NT2/D1 (cell line): ENCODE measurements around the gene ZDHHC21.

Experiments used
- YY1 ChIP-seq: IDR thresholded peaks from 2 replicates; pipeline ENCODE4 v1.6.1; 2011; ENCODE audit not compliant: insufficient read length, insufficient read depth
- ZNF274 ChIP-seq: IDR thresholded peaks from 2 replicates; pipeline ENCODE4 v1.6.1; 2011; ENCODE audit warnings: mild to moderate bottlenecking, low read depth, low read length

- TF ChIP-seq YY1 (no peak), ZNF274 (no peak)
Measured at GRCh38 chr9:14715102-14715501, 21.9 kb upstream of the ZDHHC21 start.
